Stimulated activated CD4-positive, alpha-beta T cell treated with anti-CD3 and anti-CD28 coated beads, Interleukin-2, amount 100 ng/mL, for 48 hours (primary cell): ENCODE measurements around the gene MAP1LC3B2.
"Not testable (repeated sequence)": the region's sequence is repeated elsewhere in the genome, so short reads cannot be mapped to it uniquely, and the experiment has no call there.

ENCODE experiments used
- DNase-seq, 2 donors: peaks; one replicate each; pipeline ENCODE4 v3.0.0-alpha.2; 2020

Gene MAP1LC3B2

DNA sequence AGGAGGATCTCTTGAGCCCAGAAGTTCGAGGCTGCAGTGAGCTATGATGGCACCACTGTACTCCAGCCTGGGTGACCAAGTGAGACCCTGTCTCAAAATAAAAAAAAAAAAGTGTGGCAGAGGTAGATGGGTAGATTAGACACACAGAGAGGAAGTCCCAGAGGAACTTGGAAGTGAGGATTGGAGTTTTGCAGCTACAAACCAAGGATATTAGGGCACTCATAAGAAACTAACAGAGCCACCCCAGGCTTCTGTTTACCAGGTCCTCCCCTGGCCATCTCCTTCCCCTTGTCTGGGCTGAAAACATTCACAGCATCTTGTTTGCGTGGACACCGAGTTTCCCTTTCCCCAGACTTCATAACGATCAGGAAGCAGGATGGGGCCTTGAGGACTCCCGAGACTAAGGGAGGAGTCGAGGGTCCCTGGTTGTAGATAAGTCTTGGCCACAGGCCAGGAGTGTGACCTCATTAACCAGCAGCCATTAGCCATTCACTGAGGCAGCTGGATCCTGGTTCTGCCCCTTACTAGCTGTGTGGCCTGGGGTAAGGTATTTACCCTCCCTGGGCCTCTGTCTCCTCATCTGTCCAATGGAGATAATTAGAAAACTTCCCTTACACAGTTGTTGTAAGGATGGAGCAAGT, 2.1 kb downstream of the MAP1LC3B2 start:
- DNase-seq = no peak

DNA sequence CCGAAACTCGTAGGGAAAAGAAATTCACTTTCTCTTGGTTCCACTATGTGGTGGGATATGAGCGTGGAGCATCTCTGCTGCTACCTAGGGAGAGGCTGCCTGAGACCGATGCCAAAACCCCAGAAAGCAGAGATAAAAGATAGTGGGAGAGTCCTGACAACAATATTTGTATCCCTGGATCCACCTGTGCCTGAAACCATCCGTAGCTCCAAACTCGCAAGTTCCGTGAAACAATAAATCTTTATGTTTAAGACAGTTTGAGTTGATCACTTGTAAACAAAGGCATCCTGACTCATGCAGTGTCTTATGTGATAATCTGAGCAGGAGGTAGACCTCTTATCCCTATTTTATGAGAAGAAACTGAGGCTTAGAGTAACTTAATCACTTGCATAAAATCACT, 2.9 kb downstream of the MAP1LC3B2 start:
- no peak for DNase-seq

DNA sequence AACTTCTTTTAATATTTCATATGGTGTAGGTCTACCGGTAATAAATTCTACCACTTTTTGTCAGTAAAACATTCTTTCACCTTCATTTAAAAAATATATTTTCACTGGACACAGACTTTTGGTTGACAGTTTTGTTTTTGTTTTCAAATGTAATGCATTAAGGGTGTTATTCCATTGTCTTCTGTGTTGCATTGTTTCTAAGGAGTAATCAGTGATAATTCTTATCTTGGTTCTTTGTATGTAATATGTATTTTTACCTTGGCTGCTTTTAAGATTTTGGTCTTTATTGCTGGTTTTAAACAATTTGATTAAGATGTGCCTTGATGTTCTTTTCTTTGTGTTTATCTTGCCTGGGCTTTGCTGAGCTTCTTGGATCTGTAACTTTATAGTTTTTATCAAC, 4.1 kb downstream of the MAP1LC3B2 start:
- DNase-seq = no peak

DNA sequence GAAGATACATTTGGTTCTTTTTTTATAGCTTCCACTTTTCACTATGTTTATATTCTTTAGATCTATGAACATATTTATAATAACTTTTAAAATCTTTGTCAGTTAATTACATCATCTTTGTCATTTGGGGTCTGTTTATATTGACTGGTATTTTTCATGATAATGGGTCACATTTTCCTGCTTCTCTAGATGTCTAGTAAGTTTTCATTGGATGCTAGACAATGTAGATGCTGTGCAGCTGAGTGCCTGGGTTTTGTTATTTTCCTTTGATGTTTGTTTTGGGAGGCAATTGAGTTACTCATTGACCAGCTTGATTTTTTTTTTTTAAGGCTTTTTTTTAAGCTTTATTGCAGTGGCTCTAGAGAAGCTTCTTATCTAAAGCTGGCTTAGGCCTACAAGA, 4.9 kb downstream of the MAP1LC3B2 start:
- DNase-seq = no peak

DNA sequence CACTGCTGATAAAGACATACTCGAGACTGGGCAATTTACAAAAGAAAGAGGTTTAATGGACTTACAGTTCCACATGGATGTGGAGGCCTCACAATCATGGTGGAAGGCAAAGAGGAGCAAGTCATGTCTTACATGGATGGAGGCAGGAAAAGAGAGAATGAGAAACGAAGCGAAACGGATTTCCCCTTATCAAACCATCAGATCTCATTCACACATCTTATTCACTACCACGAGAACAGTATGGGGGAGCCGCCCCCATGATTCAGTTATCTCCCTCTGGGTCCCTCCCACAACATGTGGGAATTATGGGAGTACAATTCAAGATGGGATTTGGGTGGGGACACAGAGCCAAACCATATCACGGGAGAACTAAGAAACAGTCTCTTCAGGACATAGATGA, 6.0 kb downstream of the MAP1LC3B2 start:
- not testable (repeated sequence) for DNase-seq

DNA sequence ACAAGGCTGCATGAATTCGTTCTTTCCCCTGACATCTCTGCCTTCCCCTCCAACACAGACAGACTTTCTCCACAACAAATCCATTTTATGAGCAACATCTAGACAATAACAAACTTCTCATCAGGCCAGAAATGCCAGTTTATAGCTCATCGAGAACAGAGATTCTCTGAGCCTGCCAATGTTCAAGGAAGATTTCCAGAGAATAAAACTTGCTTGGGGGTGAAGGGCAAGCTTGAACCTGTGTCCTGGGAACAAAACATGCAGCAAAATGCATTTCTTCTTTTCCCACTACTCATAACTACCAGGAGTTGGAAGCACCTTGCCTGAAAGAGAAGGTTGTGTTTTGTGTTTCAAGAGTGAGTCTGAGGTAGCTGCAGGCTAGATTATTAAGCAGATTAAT, 6.8 kb downstream of the MAP1LC3B2 start:
- DNase-seq = no peak

DNA sequence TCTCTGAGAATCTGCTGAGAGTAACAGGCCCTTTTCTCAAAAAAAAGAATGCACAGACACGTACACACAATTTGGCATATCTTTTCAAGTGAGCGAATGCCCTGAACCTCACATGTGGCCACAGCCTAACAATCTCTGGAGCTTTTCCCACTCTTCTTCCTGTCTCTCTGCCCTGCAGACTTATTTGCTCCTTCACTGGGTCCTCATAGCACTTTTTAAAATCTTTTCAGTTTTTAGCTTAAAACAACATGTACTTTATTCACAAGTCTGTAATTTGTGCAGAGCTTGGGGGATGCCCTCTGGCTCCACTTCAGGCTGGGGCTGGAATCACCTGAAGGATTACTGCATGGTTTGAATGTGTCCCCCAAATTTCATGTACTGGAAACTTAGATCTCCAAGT, 9.0 kb downstream of the MAP1LC3B2 start:
- DNase-seq = no peak

DNA sequence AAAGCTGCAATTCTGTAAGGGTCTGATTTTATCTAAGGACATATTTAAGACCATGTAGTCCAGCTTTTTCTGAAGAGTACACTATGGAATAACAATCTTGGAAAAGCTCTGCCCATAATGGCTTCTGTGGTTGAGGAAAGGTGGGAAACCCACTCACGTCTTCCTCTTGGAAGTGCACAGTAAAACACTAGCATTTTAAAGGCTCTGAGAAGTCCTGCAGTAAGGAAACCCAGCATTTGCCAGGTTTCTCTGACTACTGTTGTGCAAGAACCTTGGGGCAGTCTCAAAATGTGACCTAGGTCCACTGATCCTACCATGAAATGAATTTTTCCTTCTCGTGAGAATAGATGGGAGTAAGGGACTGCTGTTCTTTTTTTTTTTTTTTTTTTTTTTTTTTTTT, 11.9 kb downstream of the MAP1LC3B2 start:
- no peak for DNase-seq

DNA sequence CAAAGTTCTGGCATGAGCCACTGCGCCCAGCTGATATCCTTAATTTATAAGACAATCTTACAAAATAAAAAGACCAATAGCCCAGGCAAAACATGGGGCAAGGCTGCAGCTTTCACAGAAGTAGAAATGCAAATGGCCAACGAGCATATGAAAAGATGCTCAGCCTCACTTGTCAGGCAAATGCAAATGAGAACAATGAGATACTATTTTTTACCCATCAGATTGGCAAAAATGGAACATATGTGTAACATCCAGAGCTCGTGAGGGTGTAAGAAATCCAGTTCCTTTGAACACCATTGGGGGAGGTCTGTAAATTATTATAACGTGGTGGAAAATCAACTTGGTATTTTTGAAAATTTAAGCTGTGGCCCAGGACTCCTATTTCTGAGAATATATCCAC, 14.6 kb downstream of the MAP1LC3B2 start:
- no peak for DNase-seq

DNA sequence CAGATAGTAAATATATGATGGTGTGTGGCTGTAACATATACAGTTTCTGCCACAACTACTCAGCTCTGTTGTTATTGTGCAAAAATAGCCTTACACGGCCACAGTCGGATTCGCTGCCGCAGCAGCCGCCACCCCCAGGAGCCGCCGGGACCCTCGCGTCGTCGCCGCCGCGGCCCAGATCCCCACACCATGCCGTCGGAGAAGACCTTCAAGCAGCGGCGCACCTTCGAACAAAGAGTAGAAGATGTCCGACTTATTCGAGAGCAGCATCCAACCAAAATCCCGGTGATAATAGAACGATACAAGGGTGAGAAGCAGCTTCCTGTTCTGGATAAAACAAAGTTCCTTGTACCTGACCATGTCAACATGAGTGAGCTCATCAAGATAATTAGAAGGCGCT, 16.6 kb downstream of the MAP1LC3B2 start:
- not testable (repeated sequence) for DNase-seq

DNA sequence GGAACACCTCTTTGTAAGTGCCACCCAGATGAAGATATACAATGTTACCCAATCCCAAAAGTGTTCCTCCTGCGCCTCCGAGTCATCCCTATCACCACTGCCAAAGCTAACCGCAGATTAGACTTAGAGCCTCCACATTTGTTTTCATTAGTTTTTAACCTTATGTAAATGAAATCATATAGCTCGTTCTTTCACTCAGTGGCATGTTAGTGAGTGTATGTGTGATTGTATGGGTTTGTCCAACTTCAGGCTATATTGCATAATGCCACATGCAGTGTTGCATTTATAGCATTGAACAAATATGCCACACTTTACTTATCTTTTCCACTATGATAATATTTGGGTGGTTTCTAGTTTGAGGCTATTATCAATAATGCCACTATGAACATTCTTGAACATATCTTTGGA, 18.0 kb downstream of the MAP1LC3B2 start:
- no peak for DNase-seq

DNA sequence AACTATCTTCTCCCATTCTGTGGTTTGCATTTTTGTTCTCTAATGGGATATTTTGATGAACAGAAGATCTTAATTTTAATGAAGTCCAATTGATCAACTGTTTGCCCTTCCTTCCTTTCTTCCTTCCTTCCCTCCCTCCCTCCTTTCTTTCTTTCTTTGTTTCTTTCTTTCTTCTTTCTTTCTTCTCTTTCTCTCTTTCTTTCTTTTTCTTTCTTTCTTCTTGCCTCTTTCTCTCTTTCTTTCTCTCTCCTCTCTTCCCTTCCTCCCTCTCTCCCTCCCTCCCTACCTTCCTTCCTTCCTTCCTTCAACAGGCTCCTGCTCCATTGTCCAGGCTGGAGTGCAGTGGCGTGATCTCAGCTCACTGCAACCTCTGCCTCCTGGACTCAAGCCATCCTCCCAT, 18.9 kb downstream of the MAP1LC3B2 start:
- no peak for DNase-seq

DNA sequence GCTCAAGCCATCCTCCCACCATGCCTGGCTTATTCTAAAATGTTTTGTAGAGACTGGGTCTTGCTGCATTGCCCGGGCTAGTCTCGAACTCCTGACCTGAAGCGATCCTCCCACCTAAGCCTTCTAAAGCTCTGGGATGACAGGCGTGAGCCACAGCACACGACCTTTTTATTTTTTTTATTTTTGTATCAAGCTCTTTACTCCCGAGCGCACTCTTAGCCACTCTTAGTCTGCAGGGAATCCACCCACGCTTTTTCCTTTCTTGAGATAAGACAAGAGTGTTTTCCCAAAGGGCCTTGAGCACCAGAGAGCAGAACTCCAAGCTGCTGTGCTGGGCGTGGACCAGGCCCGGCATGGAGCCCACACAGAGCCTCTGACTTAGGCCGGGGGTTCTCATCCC, 23.4 kb downstream of the MAP1LC3B2 start:
- DNase-seq = no peak

DNA sequence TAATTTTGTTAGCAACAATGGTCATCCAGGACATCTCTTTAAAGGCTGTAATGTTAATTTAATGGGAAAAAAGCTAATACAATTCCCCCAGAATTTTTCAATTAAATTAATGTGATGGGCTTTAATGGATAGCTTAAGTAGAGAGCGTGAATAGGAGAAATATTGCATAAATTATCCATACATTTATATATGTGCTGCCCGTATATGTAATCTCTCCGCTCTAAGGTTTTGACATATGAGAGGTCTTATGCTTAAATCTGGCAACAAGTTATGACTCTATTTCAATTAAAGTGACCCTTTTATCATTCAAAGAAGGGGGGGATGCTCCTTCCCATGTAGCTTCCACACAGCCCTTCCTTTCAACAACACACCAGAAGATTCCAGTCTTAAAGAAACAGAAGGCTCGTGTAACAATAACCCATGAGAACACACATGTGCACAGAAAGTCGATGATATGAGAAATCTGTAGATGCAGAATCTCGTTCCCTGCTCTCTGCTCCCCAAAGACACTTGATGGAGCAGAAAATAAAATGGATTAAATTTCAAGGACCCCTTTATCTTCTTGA, 24.0 kb downstream of the MAP1LC3B2 start:
- DNase-seq = no peak

DNA sequence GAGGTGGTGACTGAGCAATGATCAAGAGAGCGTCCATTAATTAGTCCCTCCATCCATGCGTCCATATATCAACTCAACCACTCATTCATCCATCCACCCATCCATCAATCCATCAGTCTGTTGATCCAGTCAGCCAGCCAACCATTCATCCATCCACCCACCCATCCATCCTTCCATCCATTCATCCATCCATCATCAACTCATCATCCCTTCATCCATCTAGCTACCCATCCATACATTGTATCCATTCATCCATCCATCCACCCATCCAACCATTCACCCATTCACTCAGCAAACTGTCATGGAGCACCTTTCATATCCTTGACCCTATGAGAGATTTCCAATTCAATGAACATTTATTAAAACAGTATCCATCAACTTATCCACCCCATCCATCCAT, 28.1 kb downstream of the MAP1LC3B2 start:
- no peak for DNase-seq

DNA sequence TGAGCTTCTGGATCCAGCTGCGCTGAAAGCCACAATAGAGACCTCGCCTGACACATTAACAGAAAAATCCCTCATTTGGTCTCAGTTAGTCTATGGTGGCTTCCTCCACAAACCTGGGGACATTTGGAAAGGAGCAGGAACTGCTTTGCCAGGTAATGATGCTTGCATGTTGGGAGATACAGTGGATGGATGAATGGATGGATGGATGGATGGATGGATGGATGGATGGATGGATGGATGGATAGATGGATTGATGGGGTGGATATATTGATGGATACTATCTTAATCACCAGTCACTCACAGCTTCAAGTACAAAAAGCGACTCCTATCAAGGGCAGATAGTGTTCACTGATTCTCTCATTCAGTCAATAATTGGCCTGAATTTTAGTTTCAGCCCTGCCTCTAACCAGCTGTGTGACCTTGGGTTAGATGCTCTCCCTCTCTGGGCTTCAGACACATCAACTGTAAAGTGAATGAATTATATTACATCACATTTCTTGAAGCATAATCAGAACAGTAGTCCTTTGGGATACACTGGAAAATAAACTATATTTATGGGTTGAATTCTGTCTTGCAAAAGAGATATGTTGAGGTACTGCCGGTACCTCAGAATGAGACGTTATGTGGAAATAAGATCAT, 29.3 kb downstream of the MAP1LC3B2 start:
- no peak for DNase-seq

DNA sequence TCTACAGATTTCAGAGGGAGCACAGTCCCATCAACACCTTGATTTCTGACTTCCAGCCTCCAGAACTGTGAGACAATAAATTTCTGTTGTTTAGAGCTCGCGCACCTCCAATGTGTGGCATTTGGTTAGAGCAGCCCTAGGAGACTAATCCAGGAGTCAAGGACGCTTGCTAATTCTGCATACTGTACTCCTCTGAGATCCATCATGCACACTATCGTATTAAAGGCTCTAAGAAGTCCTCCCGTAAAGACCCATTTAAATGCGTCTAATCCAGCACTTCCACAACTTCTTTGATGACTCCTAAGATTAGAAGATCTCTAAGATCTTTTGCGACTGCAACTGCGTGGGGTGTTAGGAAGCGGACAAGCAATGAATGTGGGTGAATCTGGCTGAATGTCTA, 30.4 kb downstream of the MAP1LC3B2 start:
- no peak for DNase-seq

DNA sequence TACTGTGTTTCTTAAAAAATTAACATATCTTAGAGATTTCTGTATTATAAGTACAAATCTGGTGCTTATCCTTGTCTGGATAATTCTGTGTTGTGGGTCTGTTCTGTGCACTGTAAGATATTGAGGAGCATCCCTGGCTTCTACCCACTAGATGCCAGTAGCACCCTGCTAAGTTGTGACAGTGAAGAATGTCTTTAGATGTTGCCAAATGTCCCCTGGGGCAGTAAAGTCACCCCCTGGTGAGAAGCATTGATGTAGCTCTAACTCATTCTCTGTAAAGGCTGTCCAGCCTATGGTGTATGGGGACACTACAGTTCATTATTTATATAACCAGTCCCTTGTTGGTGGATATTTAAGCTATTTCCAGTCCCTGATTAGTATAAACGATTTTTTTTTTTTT, 31.4 kb downstream of the MAP1LC3B2 start:
- no peak for DNase-seq

DNA sequence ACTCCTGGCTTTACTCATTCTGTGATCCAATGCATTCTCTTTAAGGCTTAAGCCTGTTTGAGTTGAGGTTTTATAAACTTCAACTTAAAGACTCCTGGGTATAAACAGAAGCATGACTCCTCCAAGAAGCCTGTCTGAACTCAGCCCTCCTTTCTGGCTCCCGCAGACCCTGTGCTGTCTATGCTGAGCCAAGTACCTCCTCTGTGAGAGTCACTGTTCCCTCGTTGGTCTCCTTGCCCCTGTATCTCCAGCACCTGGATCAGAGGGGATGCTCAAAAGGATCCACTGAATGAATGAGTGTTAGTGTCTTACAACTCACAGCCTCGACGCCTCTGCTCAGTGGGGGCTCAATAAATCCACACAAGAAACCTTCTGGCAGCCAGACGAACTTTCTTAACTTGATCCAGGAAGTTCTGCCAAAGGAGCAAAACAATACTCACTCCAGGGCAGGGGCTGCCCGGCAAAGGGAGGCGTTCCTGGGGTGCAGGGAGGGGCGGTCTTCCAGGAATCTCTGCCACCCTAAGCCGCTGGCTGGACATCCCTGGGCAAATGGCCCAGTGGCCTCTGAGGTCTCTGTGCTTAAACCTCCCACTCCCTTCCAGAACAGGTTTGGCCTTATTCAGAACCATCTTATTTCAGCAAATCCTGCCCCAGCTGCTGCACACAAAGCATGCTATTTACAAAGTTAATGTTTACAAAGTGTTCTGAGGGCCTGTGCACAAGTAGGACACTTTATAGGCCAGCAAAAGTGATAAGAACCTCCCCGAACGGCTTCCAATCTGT, 32.9 kb downstream of the MAP1LC3B2 start:
- no peak for DNase-seq

DNA sequence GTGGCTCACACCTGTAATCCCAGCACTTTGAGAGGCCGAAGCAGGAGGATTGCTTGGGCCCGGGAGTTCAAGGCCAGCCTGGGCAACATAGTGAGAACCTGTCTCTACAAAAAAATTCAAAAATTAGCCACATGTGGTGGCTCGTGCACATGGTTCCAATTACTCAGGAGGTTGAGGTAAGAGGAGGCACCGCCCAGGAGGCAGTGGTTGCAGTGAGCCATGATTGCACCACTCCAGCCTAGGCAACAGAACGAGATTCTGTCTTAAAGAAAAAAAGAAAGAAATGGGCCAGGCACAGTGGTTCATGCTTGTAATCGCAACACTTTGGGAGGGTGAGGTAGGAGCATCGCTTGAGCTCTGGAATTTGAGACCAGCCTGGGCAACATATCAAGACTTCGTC, 33.5 kb downstream of the MAP1LC3B2 start:
- DNase-seq = no peak

DNA sequence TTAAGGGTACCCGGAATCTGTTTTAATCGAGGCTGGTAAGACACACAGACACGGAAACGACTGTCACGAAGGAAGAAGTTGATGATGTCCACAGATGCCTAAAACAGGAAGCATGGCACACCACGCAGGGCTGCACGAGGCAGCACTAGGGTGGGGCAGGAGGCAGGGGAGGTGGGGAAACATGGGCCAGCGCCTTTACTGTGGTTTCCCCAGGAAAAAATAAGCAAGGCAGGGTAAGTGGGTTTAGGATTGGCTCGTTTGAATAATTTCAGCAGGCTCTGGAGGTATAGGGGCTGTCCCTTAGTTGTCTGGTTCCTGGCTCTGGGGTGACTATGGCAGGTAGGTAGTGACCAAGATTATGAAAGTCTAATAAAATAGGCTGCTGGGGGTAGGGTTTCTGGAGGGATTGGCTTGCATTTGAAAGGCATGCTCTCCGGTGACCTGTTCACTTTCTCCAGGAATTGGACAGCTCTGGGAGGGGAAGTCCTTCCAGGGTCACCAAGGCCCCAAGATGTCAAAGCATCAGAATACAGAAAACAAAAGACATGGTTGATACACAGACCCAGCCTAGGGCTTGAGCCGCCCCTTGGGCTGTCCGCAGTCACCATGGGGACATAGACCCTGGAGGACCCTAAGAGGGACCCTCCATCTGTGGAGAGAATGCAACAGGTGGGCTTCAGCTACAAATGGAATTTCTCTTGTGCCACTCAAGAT, 35.3 kb downstream of the MAP1LC3B2 start:
- DNase-seq = peak in 1 of 2 donors; percentile 10

DNA sequence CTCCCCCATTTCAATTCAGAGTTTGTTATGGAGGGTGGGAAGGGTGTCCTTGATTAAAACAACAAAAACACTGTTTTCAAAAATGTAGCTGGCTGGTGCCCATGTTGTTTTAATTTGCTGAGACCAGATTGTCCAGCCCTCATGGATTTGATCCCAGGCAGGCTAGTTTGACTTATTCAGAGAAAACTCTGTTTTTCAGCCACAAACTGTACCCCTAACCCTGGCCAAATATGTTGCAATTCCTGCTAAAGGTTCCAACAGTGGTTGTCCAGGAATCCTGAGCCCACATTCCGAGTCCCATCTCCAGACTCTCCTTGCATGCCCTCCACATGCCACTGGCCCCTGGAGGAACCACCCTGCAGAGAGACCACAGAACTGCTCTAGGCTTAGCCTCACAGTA, 36.0 kb downstream of the MAP1LC3B2 start:
- DNase-seq = no peak

DNA sequence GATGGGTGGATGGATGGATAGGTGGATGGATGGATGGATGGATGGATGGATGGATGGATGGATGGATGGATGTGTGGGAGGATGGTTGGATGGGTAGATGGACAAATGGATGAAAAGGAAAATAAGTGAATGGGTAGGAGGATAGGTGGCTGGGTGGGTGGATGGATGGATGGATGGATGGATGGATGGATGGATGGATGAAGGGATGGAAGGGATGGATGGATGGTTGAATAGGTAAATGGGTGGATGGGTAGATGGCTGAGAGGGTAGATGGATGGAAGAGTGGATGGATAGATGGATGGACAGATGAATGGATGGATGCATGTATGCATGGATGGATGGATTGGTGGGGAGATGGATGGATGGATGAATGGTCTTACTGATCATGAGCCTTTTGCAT, 36.5 kb downstream of the MAP1LC3B2 start:
- no peak for DNase-seq
